HG03571 (cell line): Measurements from ENCODE around the gene COLEC12.

Experiments
- ATAC-seq: cut with Tn5 transposase; IDR thresholded peaks from one replicate; pipeline ENCODE4 v1.9.1; 2021; ENCODE audit not compliant: unreplicated experiment

Gene COLEC12

DNA sequence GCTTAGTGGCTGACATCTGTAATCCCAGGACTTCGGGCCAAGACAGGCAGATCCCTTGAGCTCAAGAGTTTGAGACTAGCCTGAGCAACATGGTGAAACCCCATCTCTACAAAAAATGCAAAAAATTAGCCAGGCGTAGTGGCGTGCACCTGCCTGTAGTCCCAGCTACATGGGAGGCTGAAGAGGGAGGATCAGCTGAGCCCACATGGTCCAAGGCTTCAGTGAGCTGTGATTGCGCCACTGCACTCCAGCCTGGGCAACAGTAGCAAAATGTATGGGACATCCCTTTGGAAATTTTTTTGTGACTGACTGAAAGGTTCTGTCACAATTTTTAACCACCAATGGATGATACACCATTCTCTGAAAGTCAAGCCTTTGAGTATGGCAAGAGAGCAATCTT is 6.3 kb upstream of the COLEC12 start:
- no peak for ATAC-seq

DNA sequence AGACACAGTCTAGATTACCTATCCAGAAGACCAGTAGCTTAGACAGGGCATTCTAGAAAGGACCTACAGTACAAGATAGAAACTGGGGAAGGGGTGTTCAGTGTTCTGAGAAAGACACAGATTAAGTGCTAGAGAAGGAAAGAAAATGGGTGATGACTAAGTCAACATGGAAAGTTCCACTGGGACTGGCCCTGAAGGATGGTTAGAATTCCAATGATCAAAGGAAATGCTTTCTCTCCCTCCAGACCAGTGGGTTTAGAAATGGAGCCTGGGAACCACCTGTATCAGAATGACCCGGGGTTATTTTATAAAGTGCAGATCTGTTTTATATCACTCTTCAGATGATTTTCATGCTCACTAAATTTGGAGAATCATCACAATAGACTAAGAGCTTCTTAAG is 5.8 kb upstream of the COLEC12 start:
- no peak for ATAC-seq

DNA sequence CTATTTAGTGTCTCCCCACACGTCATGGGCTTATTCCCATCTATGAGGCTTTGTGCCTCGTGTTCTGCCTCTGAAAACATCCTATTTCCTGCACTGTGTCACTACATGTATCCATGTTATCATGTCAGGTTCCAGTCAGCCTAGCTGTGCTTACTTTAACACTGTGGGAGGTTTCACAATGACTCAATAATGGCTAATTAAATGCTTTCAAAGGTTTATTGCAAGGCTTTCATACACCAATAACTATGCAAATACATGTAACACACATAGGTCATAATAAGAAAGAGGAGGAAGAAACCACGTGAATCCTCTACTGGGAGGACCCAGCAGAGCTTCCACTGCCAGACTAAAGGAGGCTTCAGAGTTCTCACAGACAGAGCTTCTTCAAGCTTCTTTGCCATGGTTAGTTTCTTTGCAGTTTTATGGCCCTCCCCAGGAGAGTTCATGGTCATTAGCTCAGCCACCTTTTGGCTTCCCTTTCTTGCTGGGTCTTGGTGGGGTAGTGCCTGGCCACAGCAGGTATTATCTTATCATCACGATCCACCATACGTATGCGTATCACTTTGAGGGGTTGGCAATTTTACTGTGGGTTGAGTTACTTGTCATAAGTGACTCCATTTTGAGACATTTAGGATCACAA is 5.1 kb upstream of the COLEC12 start:
- ATAC-seq, result peak; percentile 92

DNA sequence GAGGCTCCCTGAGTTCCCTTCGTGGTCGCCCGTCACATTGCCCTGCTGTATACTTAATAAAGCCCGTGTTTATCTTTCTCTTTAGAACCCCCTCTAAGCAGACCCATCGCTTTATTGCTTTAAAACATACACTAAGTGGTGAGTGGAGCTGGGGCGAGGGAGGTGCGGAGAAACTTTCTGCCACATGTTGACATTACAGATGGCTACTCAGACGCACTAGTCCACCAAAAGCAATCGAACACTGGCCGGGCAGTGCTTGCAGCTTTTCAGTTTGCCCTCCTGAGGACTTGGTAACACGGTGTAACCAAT is 859 bp upstream of the COLEC12 start:
- ATAC-seq, result no peak

DNA sequence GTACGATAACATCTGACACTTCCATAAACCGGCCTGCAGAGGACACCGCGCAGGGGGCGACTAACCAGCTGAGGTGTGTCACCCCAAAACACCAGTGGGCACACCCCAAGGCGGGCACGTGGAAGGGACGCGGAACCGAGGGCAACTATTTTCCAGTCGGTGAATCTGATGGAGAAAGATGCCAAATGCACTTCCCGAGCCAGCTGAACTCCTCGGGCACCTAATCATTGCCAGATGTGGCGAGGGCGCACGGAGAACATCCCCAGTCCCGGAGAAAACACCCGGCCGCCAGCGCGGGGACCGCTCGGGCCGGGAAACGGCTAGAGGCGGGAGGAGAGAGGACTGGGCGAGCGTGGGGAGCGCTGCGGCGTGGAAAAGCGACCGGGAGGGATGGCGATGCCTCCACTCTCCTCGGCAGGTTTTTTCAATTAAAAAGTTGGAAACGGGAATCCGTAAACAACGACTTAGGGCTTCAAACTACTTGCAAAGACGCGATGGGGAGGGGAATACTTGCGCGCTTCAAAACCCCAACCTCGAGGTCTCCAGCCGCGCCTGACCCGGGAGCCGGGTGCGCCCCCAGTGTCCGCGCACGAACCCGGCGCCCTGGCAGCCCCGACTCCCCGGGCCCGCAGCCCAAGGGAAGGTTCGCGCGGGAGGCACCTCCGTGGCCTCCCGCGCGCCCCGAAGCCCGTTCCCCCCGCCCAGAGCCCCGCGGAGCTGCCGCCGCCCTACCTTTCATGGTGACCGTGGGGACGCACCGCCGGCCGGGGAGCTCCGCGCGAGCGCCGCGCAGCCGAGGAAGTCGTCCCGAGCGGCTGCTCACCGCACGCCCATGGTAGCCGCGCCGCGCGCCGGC is 497 bp downstream of the COLEC12 start:
- no peak for ATAC-seq

DNA sequence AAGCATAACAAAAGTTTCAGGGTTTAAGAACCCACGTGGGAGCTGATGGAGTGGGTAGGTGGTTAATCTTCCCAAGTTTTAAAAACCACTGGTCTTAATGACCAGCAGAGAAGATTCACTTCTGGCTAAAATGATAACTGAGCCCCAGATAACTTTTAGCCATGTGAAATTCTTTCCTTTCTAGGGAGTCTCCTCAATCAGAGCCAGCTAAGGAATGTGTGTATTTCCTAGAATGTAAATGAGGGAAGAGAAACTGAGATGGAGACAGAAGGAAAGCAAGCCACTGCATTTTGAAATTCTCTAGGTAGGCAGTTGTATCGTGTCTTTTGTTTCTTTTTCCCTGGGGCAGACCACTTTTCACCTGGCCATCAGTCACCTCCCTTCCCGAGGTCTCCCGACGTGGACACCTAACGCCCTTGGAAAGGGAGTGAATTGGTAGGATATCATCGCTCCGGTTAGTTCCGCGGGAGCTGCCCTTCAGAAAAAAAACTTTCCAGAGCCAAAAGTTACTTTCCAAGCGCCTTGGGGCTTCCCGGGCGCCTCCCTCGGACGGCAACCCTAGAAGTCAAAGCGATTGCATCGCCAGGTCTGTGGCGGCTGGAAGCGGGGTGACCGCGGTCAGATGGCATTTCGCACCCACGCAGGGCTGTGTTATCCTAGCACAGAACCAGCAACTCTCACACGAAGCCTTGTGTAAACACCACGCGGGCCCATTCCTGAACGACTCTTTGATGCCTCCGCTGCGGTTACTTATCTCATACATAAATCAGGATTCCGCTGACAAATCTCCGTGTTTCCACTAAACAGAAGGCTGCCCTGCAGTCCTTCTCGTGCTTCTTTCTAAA is 1.3 kb downstream of the COLEC12 start:
- ATAC-seq, result no peak

DNA sequence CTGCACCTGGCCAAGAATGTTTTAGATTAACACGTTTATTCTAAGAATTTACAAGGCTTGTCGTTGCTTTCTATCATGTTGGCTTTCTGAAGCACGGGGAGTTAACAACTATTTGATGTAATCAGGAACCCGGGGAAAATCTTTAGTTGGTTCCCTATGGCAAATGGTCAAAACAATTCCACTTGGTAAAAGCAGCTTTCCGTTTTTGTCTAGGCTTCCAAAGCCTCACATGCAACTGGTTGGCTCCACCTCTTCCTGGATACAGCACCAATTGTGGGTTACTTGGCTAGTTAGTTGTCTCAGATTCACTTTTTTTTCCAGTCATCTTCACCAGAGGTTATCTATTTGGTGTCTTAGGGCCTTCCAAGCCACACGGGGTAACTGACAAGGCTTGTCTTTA is 2.8 kb downstream of the COLEC12 start:
- no peak for ATAC-seq

DNA sequence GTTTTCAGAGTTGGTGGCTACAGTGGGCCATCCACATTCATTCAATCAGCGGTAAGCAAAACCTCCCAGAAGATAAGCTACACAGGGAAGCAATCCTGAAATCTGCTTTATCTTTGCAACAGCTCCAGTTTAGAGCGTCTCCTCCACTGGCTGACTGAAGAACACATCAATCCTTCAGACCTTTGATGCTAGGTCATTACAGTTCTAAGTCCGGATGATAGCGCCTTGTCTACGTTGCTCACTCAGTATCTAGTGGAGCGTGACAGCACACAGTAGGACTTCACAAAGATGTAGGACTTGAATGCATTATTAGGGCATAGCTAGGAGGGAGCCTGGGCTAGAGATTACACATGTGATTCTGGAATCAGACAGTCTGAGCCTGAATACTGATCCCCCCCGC is 5.0 kb downstream of the COLEC12 start:
- ATAC-seq, result no peak

DNA sequence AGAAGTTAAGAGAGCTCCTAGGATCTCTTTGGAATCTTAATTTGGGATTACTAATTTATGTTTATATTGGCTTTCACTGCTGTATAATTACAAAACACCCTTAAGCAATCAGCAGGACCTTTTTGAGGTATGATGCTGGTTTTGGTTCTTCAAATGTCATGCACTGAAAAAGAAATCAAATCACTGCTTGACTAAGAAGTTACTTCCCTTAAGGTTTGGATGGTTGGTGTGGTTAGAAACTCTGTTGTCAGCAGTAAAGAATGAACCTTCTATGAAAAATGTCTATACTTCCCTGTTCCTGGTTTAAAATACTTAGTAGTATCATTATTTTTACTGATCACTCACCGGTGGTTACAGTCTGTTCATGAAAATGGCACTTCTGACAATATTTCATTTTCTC is 5.5 kb downstream of the COLEC12 start:
- no peak for ATAC-seq

DNA sequence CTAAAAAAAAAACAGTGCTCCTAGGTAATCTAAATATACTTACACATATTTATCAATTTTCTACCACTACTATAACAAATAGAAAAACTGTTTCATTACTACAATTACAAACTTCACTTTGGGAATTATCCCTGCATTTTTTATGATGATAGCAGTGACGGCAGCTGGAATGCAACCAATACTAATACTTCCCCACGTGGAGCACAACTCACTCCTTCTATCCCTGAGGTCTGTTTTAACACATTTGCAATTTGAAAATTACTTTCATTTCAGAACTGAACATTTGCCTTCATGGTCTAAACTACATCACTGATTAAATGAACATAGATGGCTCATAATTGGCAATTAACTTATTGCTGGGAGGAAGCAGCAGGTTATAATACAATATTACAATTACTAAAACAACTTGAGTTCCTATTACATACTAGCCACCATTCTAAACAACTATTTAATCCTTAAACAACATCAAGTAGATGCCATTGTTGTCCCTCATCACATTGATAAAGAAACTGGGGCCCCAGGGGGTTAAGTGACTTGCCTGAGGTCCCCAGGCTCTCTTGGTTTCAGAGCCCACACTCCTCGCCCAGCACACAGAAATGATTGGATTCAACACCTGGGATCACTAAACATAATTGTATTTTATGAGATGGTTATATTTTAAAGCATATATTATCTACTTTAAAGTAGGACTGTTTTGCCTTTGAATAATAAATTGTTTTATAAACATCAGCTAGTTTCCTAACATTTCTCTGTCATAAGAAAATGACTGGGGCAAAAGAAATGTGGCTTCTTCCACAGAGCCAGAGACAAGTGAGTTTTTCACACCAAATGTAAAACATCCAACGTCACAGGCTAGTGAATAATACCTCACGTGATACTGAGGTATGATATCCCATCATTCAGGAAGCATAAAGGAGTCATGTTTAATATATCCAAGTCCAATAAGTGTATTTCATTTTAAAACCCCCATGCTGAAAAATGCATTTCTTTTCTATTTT is 6.2 kb downstream of the COLEC12 start:
- no peak for ATAC-seq

DNA sequence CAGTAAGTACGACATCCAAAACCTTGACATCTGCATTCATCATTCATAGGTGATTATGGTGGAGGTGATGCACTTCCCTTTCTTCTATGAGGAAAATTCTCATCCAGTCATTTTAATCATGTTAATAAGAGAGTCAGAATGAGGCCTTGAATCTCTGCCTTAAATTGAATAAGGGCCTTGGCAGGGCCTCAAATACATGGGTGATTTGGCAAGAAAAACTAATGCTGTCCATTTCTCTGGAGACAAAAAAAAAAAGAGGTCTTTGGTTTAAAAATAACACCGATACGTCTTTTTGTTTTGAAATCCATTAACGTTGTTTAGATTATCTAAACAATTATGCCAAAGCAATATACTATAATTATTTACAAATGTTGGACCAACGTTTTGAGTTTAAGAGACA is 8.1 kb downstream of the COLEC12 start:
- no peak for ATAC-seq

DNA sequence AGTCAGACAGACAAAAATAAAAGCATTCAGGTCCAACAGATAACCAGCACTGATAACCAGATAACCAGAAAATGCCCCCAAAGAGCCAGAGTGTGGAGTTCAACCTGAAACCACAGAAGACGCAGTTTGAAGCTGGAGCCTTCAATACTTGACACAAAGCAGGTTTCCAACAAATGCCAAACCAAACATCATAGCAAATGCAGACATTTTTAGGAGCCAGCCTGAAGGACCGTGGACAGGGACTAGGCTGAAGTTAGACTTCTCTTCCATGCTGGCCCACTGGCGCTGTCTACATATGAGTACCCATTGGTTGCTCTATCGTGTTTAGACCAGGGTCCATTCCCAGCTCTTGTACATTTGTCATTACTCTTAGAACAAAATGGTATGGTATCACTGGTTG is 9.9 kb downstream of the COLEC12 start:
- no peak for ATAC-seq

DNA sequence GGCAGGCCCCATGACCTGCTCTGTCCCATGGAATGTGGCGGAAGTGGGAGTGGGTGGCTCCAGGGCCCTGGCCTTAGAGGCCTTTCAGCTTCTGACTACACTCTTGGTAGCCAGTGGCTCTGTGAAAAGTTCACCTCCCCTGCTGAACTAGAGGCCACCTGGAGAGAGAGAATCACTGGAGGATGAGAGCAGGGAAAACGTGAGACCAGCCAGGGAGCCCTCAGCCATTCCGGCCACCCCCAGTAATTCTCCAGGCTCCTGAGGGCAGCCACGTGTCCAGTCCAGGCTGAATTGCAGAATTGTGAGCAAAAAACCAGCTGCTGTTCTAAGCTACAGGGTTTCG is 10.5 kb downstream of the COLEC12 start:
- no peak for ATAC-seq

DNA sequence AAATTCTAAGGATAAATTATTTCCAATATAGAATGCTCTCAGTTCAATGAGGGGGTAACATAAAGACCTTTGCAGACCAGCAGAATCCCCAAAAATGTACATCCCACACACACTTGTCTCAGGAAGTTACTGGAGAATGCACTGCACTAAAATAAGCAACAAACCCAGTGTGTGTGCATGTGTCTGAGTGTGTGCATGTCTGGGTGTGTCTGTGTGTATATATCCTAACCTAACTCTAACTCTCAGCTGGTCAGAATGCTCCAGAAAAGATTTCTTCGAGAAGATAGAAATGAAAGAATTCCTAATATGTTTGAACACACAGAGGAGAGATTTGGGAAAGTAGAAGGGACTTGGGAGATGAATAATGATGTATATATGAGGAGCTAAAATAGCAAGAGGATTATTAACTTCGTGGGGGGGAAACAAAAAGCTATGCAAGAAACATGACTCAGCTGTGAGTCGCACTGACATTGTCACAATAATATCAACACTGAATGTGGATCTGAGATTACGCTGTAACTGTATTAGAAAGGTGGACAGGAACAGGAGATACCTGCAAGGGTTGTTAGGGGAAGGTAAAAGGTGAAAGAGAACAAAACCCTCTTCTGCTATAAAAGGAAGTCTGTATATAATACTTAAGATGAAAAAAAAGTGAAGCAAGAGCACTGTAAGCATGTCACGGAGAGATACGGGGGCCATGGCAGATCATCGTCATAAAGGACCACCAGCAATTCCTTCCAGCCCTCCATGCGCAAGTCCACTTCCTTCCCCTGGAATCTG is 11.1 kb downstream of the COLEC12 start:
- no peak for ATAC-seq

DNA sequence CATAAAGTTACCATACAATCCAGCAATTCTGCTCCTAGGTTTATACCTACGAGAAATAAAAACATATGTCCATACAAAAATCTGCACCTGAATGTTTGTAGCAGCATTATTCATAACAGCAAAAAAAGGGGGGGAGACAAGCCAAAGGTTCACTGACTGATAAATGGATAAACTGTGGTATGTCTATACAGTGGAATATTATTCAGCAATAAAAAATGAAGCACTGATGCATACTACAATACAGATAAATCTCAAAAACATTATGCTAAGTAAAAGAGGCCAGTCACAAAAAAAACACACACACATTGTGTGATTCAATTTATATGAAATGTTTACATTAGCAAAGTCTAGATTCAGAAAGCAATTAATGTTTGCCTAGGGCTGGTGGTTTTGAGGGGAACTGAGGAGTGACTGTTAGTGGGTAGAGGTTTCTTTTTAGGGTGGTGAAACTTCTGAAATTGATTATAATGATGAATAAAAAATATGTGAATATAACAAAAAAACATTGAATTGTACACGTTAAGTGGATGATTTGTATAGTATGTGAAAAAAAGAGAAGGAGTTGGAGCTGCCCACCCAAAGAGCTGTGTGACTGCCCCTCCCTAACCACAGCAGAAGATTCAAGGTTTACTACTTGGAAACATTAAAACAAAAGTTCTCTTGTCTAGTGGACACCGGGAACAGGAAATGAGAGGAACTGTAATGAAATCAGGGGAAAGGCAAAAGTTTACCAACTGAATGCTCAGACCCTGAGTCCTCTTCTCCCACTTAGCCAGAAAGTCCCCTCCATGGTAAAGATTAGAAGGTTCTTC is 13.4 kb downstream of the COLEC12 start:
- ATAC-seq, result no peak

DNA sequence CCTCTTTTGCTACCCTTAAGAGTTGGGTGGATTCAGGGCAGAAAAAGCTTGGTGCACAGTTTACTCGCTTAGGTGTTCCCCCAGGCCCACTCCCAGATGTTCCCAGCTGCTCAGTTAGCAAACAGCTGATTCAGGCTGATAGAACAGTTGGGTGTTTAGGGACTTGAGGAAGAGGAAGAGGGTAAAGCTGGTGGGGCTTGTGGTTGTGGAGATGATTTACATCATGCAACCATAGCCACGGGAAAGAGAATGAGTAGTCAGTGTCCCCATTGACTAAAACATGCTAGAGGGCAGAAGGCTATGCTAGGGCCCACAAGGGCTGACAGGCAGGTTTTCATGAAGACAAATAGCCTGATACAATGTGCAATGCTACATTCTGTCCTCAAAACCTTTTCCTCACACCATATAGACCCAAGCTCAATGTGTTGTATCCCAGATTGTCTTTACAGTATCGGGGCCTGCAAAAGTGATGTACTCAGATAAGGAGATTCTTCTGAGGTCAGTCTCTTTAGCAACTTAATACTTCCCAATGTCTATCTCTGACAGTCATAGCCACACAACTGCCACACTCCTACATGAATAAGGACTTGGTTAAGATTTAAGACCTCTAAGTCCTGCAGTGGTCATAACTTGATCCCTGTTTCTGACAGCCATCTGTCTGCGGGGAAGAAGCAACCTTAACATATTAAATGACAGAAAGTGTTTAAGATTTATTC is 15.6 kb downstream of the COLEC12 start:
- ATAC-seq, result peak; percentile 68

DNA sequence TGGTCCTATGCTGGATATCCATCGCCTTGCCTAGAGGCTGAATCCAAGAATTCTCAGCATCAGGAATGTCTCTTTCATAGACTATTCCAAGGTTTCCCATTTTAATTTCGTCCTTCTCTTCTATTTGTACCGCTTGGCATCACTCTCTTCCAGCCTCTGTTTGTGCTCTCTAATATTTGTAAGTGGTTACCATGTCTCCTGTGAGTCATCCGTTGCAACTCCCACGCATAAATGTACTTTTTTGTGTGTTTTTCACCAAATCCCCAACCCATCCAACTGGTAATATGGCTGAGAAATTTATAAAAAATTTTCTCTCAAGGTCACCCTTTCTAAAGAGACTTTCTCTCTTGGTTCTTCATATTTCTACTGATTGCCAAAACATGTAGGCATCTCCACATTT is 21.8 kb downstream of the COLEC12 start:
- no peak for ATAC-seq

DNA sequence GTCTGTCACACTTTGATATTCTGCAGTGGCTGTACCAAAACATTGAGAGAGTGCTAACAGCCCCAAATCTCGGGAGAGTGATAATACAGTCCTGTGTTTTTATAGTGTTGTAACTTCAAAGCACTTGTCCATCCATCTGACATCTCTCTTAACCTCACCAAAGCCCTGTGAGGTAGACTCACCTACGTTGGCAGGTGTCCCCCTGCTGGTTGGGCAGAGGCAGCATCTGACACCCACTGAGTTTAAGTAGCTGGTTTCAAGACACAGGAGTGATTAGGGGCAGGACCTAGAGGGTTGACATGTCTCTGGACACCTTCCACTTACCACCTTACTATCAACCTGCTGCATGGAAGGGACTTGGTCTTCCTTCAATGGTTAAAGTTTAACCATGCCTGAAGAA is 22.9 kb downstream of the COLEC12 start:
- ATAC-seq, result no peak

DNA sequence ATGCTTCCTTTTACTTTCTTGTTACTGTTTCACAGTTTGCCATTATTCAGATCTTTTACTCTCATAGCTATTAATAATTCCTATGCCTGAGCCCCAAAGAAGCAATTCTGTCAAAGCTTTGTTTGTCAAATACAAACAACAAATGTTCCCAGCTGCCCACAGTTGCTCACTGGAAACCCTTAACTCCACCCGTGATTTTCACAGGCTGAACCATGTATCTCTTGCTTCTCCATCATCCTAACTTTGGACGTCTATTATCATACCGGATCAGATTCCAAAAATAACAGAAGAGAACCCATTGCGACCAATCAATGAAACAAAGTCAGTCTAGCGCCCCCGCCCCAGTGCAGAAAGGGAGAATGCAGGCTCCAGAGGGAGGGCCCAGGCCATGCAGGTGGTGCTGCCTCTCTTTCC is 24.2 kb downstream of the COLEC12 start:
- no peak for ATAC-seq
